DMS53 treated with DMSO at 0.1 percent for 48 hours (cell line): Measurements from ENCODE around the gene APOA1.

Experiments used
- DNase-seq: peaks from one replicate; lab custom pipeline; 2025; ENCODE audit not compliant: unreplicated experiment; lab: John Stamatoyannopoulos, UW

The APOA1 gene

GRCh38 chr11:116859175-116859574 is 21.8 kb upstream of the APOA1 start:
- DNase-seq: no peak

- DNase-seq: no peak
These were observed 20.5 kb upstream of the APOA1 start for GRCh38 chr11:116857936-116858335.

- DNase-seq: no peak
These were observed 19.9 kb upstream of the APOA1 start for GRCh38 chr11:116857316-116857715.

- DNase-seq: no peak
These were observed 19.0 kb upstream of the APOA1 start for GRCh38 chr11:116856423-116856822.

GRCh38 chr11:116855413-116855812 is 18.0 kb upstream of the APOA1 start:
- no peak for DNase-seq

- DNase-seq: no peak
These were observed 16.1 kb upstream of the APOA1 start for GRCh38 chr11:116853461-116854073.

- no peak for DNase-seq
These were observed 15.0 kb upstream of the APOA1 start for GRCh38 chr11:116852261-116853031.

- no peak for DNase-seq
These were observed 14.2 kb upstream of the APOA1 start for GRCh38 chr11:116851626-116852025.

GRCh38 chr11:116849486-116849885 is 12.1 kb upstream of the APOA1 start:
- DNase-seq: no peak

GRCh38 chr11:116849060-116849459 is 11.6 kb upstream of the APOA1 start:
- DNase-seq: no peak

- DNase-seq: no peak
These were observed 10.2 kb upstream of the APOA1 start for GRCh38 chr11:116847612-116848011.

GRCh38 chr11:116844722-116845121 is 7.3 kb upstream of the APOA1 start:
- DNase-seq: no peak

- DNase-seq: no peak
These were observed 6.2 kb upstream of the APOA1 start for GRCh38 chr11:116843661-116844060.

- no peak for DNase-seq
These were observed 5.5 kb upstream of the APOA1 start for GRCh38 chr11:116842909-116843308.

- no peak for DNase-seq
These were observed 4.7 kb upstream of the APOA1 start for GRCh38 chr11:116842117-116842516.

- no peak for DNase-seq
These were observed 3.4 kb upstream of the APOA1 start for GRCh38 chr11:116840746-116841296.

GRCh38 chr11:116840224-116840745 is 2.9 kb upstream of the APOA1 start:
- DNase-seq: peak; percentile 8

- DNase-seq: no peak
These were observed 1.1 kb upstream of the APOA1 start for GRCh38 chr11:116838321-116839084.

GRCh38 chr11:116836632-116836991 is 810 bp downstream of the APOA1 start:
- DNase-seq: no peak

GRCh38 chr11:116835791-116836631 is 1.4 kb downstream of the APOA1 start:
- DNase-seq: peak; percentile 73
